ENCODE data around the gene DELE1. TPM values are rescaled to one million over a fixed set of nuclear protein-coding genes. Genes with fewer than 3 reads are reported as not detected.

DELE1 gene
- total RNA-seq, 1 experiment from 2014 or later, result 88.1 TPM

- H3K4me1 Mint-ChIP-seq (ENCODE audit: insufficient read depth, unreplicated experiment), result peaks cover 30% of the 10 kb centered on the region
- H3K27ac Mint-ChIP-seq (ENCODE audit: low read depth, unreplicated experiment), result no peak overlapping the region
These were observed 44.3 kb upstream of the DELE1 start for GRCh38 chr5:141879426-141879759.

DNA sequence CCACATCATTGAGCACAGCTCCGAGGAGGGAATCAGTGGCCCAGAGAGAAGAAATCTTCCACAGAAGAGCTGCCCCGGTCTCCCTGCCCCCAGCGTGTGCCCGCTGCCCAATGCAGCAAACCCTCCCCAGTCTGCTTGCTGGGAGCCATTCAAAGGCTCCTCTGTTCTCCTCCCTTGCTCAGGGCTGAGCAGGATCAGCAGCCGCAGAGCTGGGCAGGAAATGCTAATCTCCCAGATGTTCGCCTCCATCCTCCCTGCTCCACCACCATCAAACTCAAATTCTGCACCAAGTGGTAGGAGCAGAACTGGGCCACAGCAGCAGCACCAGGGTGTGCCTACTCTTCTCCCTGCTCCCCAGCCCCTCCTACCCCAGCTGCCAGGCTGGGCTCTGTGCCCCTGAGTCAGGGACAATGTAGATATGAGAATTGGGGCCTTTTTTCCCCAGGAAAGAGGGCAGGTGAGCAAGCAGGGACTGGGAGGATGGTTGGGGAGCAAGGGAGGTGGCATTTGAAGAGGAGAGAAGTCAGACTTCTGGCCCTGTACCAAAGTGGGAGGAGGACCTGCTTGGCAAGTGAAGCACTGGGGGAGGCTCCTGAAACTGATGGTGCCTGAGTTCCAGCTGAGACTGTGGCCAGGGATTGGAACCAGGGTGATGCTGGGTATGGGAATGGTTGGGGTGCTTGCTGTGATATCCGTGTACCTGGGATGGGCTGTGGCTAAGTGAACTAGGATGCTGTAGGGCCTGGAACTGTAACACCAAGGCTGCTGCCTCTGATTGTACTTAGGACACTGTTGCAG is 43.5 kb upstream of the DELE1 start:
- no TSS peak for BruUV-seq (replicated peaks)
- Mint-ChIP-seq H3K27me3 (ENCODE audit: insufficient read depth, unreplicated experiment) (peaks cover 67% of the 10 kb centered on the region), H3K36me3 (ENCODE audit: insufficient read depth, unreplicated experiment) (no peaks in the 10 kb centered on the region), H3K27ac (ENCODE audit: low read depth, unreplicated experiment) (no peak overlapping the region), H3K4me1 (ENCODE audit: insufficient read depth, unreplicated experiment) (peaks cover 30% of the 10 kb centered on the region), H3K9me3 (ENCODE audit: unreplicated experiment) (no peaks in the 10 kb centered on the region), H3K4me3 (ENCODE audit: unreplicated experiment) (no peak overlapping the region)
- no peak for DNase-seq (ENCODE audit: unreplicated experiment)
- intact Hi-C loops (cut with micrococcal nuclease), result loop anchor here (1.0 to 2.0 kb wide), 7 partner anchors 31 to 287 kb away; no protein-coding TSS in a partner anchor
- TF ChIP-seq, protein P1, sequence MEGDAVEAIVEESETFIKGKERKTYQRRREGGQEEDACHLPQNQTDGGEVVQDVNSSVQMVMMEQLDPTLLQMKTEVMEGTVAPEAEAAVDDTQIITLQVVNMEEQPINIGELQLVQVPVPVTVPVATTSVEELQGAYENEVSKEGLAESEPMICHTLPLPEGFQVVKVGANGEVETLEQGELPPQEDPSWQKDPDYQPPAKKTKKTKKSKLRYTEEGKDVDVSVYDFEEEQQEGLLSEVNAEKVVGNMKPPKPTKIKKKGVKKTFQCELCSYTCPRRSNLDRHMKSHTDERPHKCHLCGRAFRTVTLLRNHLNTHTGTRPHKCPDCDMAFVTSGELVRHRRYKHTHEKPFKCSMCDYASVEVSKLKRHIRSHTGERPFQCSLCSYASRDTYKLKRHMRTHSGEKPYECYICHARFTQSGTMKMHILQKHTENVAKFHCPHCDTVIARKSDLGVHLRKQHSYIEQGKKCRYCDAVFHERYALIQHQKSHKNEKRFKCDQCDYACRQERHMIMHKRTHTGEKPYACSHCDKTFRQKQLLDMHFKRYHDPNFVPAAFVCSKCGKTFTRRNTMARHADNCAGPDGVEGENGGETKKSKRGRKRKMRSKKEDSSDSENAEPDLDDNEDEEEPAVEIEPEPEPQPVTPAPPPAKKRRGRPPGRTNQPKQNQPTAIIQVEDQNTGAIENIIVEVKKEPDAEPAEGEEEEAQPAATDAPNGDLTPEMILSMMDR (IDR thresholded peaks at IDR 0.05; ENCODE audit: unreplicated experiment), result no peak
- POLR2A ChIA-PET, result interaction anchor here (0.7 to 7.0 kb wide), 8 partner anchors 30 to 187 kb away, joined by 3 to 68 read pairs (median 6); partner anchors contain the start of genes DELE1 and RNF14
- CTCF ChIA-PET, result interaction anchor here (0.6 to 20.1 kb wide), 67 partner anchors 9 to 1517 kb away, joined by 3 to 677 read pairs (median 5); partner anchors contain the start of genes ARAP3, DELE1, DIAPH1 and PCDH12

More at GRCh38 chr5:141879426-141879759, 44.3 kb upstream of the DELE1 start:
- DNase-seq (ENCODE audit: unreplicated experiment), result no peak
- TF ChIP-seq, protein P1 (IDR thresholded peaks at IDR 0.05; ENCODE audit: unreplicated experiment), result no peak
- BruUV-seq (replicated peaks), result no TSS peak
- ChIA-PET CTCF (interaction anchor here (0.6 to 20.1 kb wide), 65 partner anchors 10 to 1251 kb away, joined by 3 to 677 read pairs (median 5); partner anchors contain the start of genes ARAP3, DELE1, DIAPH1 and PCDH12), POLR2A (interaction anchor here (0.7 to 7.0 kb wide), 12 partner anchors 11 to 243 kb away, joined by 3 to 68 read pairs (median 8); partner anchors contain the start of genes DELE1, HDAC3 and RELL2)
- Mint-ChIP-seq H3K27me3 (ENCODE audit: insufficient read depth, unreplicated experiment) (peaks cover 60% of the 10 kb centered on the region), H3K36me3 (ENCODE audit: insufficient read depth, unreplicated experiment) (no peaks in the 10 kb centered on the region), H3K4me3 (ENCODE audit: unreplicated experiment) (peak overlapping the region; percentile 80), H3K9me3 (ENCODE audit: unreplicated experiment) (no peaks in the 10 kb centered on the region)
- intact Hi-C loops (cut with micrococcal nuclease), result loop anchor here (1.0 to 2.0 kb wide), 7 partner anchors 31 to 287 kb away; no protein-coding TSS in a partner anchor

DNA sequence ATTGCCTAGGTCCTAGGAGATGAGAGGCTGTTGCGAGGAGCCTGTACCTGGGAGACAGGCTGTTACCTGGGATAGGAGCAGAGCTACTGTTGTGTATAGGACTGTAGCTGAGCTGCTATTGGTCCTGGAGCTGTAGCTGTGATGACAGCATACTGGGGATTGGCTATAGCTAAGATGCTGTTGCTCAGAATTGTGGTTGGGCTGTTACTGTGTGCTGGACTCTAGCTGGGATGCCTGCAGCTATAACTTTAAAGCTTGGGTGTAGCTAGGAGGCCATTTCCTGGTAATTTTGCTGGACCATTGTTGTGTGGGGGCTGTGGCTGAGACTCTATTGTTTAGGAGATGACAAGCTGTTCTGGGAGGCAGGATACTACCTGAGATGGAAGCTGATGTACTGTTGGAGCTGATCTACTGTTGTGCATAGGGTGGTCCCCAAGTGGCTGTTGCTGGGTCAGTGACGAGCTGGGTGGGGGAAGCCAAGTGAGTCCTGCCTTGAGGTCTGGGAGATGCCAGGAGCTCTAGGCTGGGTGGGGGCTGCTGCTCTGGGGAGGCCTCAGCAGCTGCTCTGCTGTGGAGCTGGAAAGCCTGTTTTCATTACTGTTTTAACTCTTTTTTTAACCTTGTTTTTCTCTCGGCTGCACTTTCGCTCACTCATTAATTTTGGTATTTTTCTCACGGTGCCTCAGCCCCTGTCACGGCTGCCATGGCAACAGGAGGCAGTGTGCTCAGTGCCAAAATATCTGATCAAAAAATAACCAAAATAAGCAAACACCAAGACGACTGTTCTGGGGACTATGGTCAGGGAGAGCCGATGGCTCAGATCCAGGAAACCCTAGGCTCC is 42.5 kb upstream of the DELE1 start:
- no peak for DNase-seq (ENCODE audit: unreplicated experiment)
- BruUV-seq (replicated peaks), result no TSS peak
- CTCF ChIA-PET, result interaction anchor here (0.6 to 20.1 kb wide), 30 partner anchors 8 to 1518 kb away, joined by 3 to 677 read pairs (median 5); partner anchors contain the start of genes DELE1, DIAPH1, PCDH12 and RNF14
- peaks cover 75% of the 10 kb centered on the region for H3K27me3 Mint-ChIP-seq (ENCODE audit: insufficient read depth, unreplicated experiment)
- H3K9me3 Mint-ChIP-seq (ENCODE audit: unreplicated experiment), result no peaks in the 10 kb centered on the region
- H3K4me1 Mint-ChIP-seq (ENCODE audit: insufficient read depth, unreplicated experiment), result peaks cover 30% of the 10 kb centered on the region
- no peak overlapping the region for H3K27ac Mint-ChIP-seq (ENCODE audit: low read depth, unreplicated experiment)
- intact Hi-C loops (cut with micrococcal nuclease), result no loop called here
- TF ChIP-seq, protein P1 (IDR thresholded peaks at IDR 0.05; ENCODE audit: unreplicated experiment), result no peak
- POLR2A ChIA-PET, result interaction anchor here (0.6 to 7.0 kb wide), 5 partner anchors 32 to 198 kb away, joined by 3 to 68 read pairs (median 6); partner anchors contain the start of gene RNF14
- H3K36me3 Mint-ChIP-seq (ENCODE audit: insufficient read depth, unreplicated experiment), result no peaks in the 10 kb centered on the region
- no peak overlapping the region for H3K4me3 Mint-ChIP-seq (ENCODE audit: unreplicated experiment)
